Kidney (tissue), 14 donors: ENCODE results near the gene PPP2R3B. TPM values are rescaled to one million over a fixed set of nuclear protein-coding genes. Genes with fewer than 3 reads are reported as not detected.
"Not testable (repeated sequence)": the region's sequence is repeated elsewhere in the genome, so short reads cannot be mapped to it uniquely, and the experiment has no call there.

Source experiments
- DNase-seq, 5 donors: peaks; one replicate each; pipeline ENCODE4 v3.0.0-alpha.2; 2013 to 2020
- FAIRE-seq: peaks from 2 replicates; lab custom pipeline; 2012; peaks lifted over from hg19 to GRCh38; lab: Jason Lieb, UNC
- H3K27ac ChIP-seq, 2 donors: one replicate each; pipeline ENCODE4 v1.7.0; 2013; ENCODE audit warnings: low read depth in 2 of 2, low read length in 2 of 2, inconsistent platforms in 1 of 2
- H3K27me3 ChIP-seq: one replicate; pipeline ENCODE4 v1.7.1; 2013; ENCODE audit warnings: low read length, inconsistent platforms; ENCODE audit not compliant: control insufficient read depth, insufficient read depth
- H3K36me3 ChIP-seq, 3 donors: one replicate each; pipeline versions ENCODE4 v1.7.0 to v1.7.1; 2013; ENCODE audit warnings: low read length in 3 of 3, control low read depth in 1 of 3, inconsistent platforms in 1 of 3; ENCODE audit not compliant: insufficient read depth in 3 of 3, control insufficient read depth in 2 of 3
- H3K4me1 ChIP-seq, 3 donors: one replicate each; pipeline versions ENCODE4 v1.7.0 to v1.7.1; 2013; ENCODE audit warnings: low read length in 3 of 3, inconsistent platforms in 1 of 3, low read depth in 1 of 3; ENCODE audit not compliant: control insufficient read depth in 2 of 3, insufficient read depth in 2 of 3
- H3K4me3 ChIP-seq, 3 donors: one replicate each; pipeline versions ENCODE4 v1.7.0 to v1.8.1; 2013; ENCODE audit warnings: low read length in 3 of 3, control low read depth in 1 of 3, inconsistent platforms in 1 of 3
- H3K9ac ChIP-seq, 3 donors: one replicate each; pipeline versions ENCODE4 v1.7.0 to v1.7.1; 2013; ENCODE audit warnings: low read length in 3 of 3, control low read depth in 1 of 3, inconsistent platforms in 1 of 3
- H3K9me3 ChIP-seq, 3 donors: one replicate each; pipeline versions ENCODE4 v1.7.0 to v1.7.1; 2013; ENCODE audit warnings: low read length in 3 of 3, control low read depth in 1 of 3, inconsistent platforms in 1 of 3; ENCODE audit not compliant: control insufficient read depth in 2 of 3, insufficient read depth in 1 of 3
- intact Hi-C: fragments of 100-400 bp; cut with DNase I; formaldehyde crosslinking; loops from one replicate; pipeline ENCODE4 v1.11.1; 2022
- polyA plus RNA-seq: library from polyadenylated mRNA; stranded (reverse); fragments of 350-450 nt; fragmentation: Illumina TruSeq; extraction: RNeasy Lipid Tissue Mini Kit (QIAGEN cat#74804); gene quantifications from one replicate; pipeline ENCODE4 v1.2.3, GENCODE V29; 2014; ENCODE audit warnings: low read depth, low replicate concordance; ENCODE audit not compliant: insufficient read depth
- total RNA-seq: library from RNA; stranded (reverse); fragmentation: NEBNext Ultra II Directional; extraction: Animal tissue kit (Norgen Biotek cat#: 25700); gene quantifications from one replicate; pipeline ENCODE4 v1.2.1, GENCODE V29; 2021
- TF ChIP-seq, protein P1 (sequence below): IDR thresholded peaks from 3 replicates; pipeline ENCODE4 v1.5.1; 2012; ENCODE audit warnings: mild to moderate bottlenecking, moderate library complexity, borderline replicate concordance; ENCODE audit not compliant: insufficient read depth; ENCODE audit errors: extremely low read depth
- donor health status: control.
- donor health status: control.
- donor health status: control.
- donor health status: control.
- donor health status: control.
- donor health status: DM: yes; HTN: yes; CAD: no.
- donor health status: Normal renal cell carcinoma (clear cell type).

Gene PPP2R3B
- total and polyA plus RNA-seq, 2 donors from 2014 or later, result 14.1 to 14.4 TPM

DNA sequence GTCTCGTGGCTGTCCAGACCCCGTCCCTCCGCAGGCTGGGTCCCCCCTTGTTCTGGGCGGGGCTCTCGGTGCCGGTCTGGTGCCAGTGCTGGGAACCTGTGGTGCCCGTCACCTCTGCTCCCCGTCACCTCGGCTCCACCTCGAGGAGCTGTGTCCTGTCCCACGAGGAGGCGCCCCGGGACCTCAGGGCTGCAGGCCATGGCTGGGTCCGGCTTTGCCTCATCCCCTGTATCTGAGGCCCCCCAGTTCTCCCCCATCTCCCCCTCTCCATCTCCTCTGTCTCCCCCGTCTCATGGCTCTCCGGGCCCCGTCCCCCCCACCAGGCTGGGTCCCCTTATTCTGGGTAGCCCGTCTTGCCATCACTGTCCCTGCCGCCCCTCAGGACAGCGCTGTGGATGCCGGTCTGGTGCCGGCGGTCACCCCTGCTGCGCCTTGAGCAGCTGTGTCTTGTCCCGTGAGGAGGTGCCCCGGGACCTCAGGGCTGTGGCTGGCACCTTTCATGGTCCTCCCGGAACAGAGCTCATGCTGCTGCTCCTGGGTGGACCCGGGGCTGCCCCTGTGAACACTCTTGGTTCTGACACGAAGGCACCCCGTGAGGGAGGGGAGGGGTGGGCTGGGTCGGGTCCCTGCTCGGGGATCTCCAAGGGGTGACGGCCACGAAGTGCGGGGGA, 54.7 kb downstream of the PPP2R3B start:
- DNase-seq, result peak in 2 of 5 donors; percentile 63 to 70
- TF ChIP-seq, protein P1, sequence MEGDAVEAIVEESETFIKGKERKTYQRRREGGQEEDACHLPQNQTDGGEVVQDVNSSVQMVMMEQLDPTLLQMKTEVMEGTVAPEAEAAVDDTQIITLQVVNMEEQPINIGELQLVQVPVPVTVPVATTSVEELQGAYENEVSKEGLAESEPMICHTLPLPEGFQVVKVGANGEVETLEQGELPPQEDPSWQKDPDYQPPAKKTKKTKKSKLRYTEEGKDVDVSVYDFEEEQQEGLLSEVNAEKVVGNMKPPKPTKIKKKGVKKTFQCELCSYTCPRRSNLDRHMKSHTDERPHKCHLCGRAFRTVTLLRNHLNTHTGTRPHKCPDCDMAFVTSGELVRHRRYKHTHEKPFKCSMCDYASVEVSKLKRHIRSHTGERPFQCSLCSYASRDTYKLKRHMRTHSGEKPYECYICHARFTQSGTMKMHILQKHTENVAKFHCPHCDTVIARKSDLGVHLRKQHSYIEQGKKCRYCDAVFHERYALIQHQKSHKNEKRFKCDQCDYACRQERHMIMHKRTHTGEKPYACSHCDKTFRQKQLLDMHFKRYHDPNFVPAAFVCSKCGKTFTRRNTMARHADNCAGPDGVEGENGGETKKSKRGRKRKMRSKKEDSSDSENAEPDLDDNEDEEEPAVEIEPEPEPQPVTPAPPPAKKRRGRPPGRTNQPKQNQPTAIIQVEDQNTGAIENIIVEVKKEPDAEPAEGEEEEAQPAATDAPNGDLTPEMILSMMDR, result no peak
- FAIRE-seq, result no peak
- H3K9me3 ChIP-seq, result no peaks in the 10 kb centered on the region
- no peak overlapping the region for H3K27ac ChIP-seq
- H3K36me3 ChIP-seq, result no peaks in the 10 kb centered on the region
- H3K27me3 ChIP-seq, result no peaks in the 10 kb centered on the region
- H3K4me3 ChIP-seq, result no peak overlapping the region
- intact Hi-C loops, result no loop called here
- no peak overlapping the region for H3K9ac ChIP-seq
- H3K4me1 ChIP-seq, result peaks cover 0 to 5% (median 0%) of the 10 kb centered on the region in 3 donors

DNA sequence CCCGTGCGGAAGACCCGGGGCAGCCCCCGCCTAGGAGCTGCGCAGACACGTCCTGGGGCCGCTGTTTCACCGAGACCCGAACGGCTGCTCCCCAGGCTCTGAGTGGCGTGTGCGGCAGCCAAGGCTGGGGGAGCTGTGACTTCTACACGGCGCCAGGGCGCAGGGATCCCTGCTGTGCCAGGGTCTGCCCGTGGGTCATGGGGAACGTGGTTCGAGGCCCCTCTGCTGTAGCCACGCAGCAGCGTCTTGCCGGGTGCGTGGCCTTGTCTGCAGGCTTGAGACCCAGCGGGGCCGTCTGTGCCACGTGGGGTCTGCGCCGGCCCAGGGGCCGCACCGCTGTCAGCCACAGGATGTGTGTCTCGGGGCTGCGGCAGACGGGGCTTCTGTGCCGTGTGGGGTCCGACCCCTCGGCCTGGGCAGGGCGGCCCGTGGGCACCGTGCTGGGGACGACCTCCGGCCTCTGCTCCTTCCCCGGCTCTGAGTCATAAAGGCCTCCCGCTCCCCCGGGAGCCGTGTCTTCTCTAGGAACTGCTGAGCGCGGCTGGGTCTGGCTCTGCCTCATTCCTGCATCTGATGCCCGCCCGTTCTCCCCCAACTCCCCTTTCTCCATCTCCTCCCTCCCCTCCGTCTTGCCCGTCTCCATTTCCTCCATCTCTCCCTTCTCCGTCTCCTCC, 55.4 kb downstream of the PPP2R3B start:
- no peaks in the 10 kb centered on the region for H3K36me3 ChIP-seq
- DNase-seq (peak in 4 of 5 donors; percentile 17 to 76 (median 52)), FAIRE-seq (no peak)
- H3K4me3 ChIP-seq, result no peak overlapping the region
- peaks cover 0 to 5% (median 0%) of the 10 kb centered on the region in 3 donors for H3K4me1 ChIP-seq
- H3K27ac ChIP-seq, result no peak overlapping the region
- TF ChIP-seq, protein P1, result no peak
- H3K9ac ChIP-seq, result no peak overlapping the region
- intact Hi-C loops, result no loop called here
- H3K9me3 ChIP-seq, result no peaks in the 10 kb centered on the region
- H3K27me3 ChIP-seq, result no peaks in the 10 kb centered on the region

DNA sequence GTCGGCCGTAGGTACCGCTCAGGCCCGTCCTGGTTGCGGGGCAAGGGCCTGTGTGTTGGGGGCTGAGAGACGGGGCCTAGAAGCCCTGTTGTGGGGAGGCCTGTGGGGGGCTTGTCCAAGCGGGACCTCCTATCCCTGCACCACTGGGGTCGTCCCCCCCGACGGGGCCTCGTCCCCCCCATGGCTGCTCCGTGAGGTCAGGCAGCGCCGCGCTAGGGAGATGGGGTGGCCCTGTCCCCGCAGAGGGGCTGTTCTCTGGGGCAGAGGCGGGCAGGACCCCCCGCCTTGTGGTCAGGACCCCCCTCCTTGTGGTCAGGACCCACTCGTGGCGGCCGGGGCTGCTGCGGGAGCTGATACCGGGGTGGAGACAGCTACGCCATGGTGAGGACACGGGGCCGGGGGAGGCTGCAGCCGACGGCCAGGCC, 56.0 kb downstream of the PPP2R3B start:
- H3K9ac ChIP-seq, result no peak overlapping the region

DNA sequence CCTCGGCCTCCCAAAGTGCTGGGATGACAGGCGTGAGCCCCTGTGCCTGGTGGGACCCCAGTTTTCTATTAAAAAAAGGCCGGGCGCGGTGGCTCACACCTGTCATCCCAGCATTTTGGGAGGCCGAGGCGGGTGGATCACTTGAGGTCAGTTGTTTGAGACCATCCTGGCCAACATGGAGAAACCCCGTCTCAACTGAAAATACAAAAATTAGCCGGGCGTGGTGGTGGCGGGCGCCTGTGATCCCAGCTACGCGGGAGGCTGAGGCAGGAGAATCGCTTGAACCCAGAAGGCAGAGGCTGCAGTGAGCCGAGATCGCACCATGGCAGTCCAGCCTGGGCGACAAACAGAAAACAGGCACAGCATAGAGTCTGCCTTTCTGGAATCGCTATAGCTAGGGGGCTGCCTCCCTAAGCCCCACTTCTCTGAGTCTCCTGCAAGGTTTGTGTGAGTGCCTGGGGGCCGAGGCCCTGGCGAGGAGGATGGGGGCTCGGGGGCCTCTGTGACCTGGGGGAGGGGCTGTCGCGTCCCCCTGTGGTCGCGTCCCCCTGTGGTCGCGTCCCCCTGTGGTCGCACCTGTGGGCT, 56.5 kb downstream of the PPP2R3B start:
- H3K4me3 ChIP-seq, H3K9ac ChIP-seq, H3K27me3 ChIP-seq, H3K27ac ChIP-seq, H3K9me3 ChIP-seq, FAIRE-seq, H3K4me1 ChIP-seq, H3K36me3 ChIP-seq, intact Hi-C loops: not testable (repeated sequence)
- peak in 1 of 5 donors; percentile 21 for DNase-seq

More for the DNA sequence above, 56.0 kb downstream of the PPP2R3B start:
- Histone ChIP-seq H3K4me1 (peaks cover 0 to 5% (median 0%) of the 10 kb centered on the region in 3 donors), H3K4me3 (no peak overlapping the region), H3K27ac (no peak overlapping the region), H3K36me3 (no peaks in the 10 kb centered on the region), H3K27me3 (no peaks in the 10 kb centered on the region), H3K9me3 (no peaks in the 10 kb centered on the region)
- TF ChIP-seq, protein P1, result no peak
- intact Hi-C loops, result no loop called here
- FAIRE-seq, result no peak
- DNase-seq, result peak in 2 of 5 donors; percentile 67 to 77
